ENCODE results near the gene CMC1.
"Not testable (repeated sequence)": the region's sequence is repeated elsewhere in the genome, so short reads cannot be mapped to it uniquely, and the experiment has no call there.

Gene CMC1

GRCh38 chr3:28244491-28244890 is 3.1 kb downstream of the CMC1 start:
- DNase-seq (ENCODE audit: low spot score) = no peak

GRCh38 chr3:28247286-28247685 is 5.9 kb downstream of the CMC1 start:
- no peak for DNase-seq (ENCODE audit: low spot score)

DNA sequence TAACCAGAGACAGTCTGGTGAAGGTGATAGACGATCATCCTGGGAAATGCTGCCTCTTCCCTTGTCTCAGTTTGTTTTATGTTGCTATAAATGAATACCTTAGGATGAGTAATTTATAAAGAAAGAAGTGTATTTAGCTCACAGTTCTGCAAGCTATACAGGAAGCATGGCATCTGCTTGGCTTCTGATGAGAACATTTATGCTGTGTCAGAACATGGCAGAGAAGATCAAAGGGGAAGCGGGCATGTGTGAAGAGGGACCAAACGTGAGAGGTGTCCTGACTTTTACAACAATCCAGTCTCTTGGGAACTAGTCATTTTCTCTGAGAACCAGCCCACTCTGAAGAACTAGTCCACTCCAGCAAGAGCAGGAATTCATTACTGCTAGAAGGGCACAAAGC is 9.6 kb downstream of the CMC1 start:
- no peak for DNase-seq (ENCODE audit: low spot score)

DNA sequence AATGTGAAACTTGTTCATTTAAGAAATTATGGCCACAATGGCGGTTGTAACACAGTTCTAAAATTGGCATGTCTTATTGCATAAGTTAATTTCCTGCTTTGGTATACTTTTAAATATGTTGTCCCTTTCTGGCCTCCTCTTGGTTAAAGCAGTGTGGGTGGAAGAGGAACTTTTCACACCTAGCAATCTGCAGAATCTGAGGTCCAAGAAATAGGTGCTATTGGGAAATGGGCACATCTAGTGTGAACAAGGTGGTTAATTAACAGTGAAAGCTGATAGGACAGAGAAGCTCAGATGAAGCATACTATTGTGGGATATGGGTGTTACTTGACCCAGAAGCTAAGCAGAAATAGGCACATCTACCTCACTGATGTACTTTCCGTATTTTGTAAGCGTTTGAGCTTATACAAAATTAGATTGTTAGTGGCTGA is 10.6 kb downstream of the CMC1 start:
- DNase-seq (ENCODE audit: low spot score) = no peak

- no peak for DNase-seq (ENCODE audit: low spot score)
Measured at GRCh38 chr3:28253040-28253715, 11.8 kb downstream of the CMC1 start.

- DNase-seq (ENCODE audit: low spot score) = no peak
Measured at GRCh38 chr3:28262001-28262400, 20.6 kb downstream of the CMC1 start.

DNA sequence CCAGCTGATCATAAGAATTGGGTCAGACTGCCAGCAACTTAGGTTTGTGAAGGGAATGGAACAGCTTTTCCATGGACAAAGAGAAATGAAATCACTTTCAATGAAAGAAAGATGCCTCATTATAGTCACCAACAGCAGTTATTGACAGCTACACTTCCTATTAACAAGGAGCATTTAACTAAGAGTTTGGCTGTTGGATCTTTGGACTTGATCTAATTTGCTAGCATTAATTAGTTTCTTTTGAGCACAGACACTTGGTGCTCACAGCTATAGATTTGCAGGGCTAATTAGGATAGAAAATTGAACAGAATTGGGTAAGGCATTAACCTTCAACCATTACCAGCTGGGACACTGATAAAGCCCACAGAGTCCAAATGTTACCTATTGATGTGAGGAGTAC is 24.2 kb downstream of the CMC1 start:
- no peak for DNase-seq (ENCODE audit: low spot score)

GRCh38 chr3:28267984-28268849 is 26.8 kb downstream of the CMC1 start:
- no peak for DNase-seq (ENCODE audit: low spot score)

- DNase-seq (ENCODE audit: low spot score) = no peak
Measured at GRCh38 chr3:28268989-28269388, 27.6 kb downstream of the CMC1 start.

- DNase-seq (ENCODE audit: low spot score) = not testable (repeated sequence)
Measured at GRCh38 chr3:28269884-28270283, 28.5 kb downstream of the CMC1 start.

- no peak for DNase-seq (ENCODE audit: low spot score)
Measured at GRCh38 chr3:28273837-28274236, 32.4 kb downstream of the CMC1 start.

GRCh38 chr3:28278918-28279317 is 37.5 kb downstream of the CMC1 start:
- no peak for DNase-seq (ENCODE audit: low spot score)

DNA sequence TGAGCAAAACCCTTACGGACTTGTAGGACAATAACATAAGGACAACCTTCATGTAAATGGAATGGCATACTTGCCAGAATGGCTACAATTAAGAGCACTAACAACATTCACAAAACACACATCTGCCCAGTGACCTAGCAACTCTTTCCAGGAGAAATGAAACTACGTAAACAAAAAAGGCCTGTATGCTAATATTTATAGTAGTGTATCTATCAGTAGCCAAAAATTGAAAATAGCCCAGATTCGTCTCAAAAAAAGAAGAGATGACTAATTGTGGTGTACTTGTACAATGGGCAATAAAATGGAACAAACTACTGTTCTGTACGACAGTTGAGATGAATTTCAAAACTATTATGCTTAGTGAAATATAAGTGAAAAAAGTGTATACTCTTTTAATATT is 38.4 kb downstream of the CMC1 start:
- DNase-seq (ENCODE audit: low spot score) = no peak

GRCh38 chr3:28280781-28281180 is 39.4 kb downstream of the CMC1 start:
- DNase-seq (ENCODE audit: low spot score) = no peak

DNA sequence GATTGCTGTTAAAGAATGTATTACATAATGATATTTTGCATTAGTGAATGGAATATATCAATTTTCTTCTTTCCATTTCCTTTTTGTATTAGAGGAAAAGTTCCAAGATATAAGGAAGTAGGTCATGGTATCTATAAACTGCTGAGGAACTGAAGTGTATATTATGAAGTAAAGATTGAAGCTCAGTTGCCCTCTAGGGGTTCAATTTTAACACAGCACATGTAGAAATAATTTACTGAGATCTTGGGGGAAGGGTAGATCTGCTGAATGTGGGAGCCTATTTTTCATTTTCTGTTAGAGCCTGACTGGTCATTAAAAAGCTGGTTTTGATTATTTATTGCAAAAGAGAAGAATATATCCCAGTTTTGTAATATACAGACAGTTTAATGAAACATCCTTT is 45.2 kb downstream of the CMC1 start:
- DNase-seq (ENCODE audit: low spot score) = peak; percentile 50

- DNase-seq (ENCODE audit: low spot score) = no peak
Measured at GRCh38 chr3:28287046-28287445, 45.6 kb downstream of the CMC1 start.

DNA sequence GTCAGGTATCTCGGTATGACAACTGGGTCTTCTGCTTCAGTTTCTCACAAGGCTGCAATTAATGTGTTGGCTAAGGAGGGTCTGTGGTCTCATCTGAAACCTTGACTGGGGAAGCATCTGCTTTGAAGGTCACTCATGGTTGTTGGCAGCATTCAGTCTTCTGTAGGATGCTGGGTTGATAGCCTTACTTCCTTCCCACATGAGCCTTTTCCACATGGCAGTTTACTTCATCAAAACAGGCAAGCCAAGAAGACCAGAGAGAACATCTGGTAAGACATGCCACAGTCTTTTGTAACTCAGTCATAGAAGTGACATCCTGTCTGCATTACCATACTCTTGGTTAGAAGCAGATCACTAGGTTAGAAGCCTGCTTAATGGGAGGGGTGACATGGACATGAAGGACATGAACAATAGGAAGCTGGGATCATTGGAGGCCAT is 49.5 kb downstream of the CMC1 start:
- no peak for DNase-seq (ENCODE audit: low spot score)

DNA sequence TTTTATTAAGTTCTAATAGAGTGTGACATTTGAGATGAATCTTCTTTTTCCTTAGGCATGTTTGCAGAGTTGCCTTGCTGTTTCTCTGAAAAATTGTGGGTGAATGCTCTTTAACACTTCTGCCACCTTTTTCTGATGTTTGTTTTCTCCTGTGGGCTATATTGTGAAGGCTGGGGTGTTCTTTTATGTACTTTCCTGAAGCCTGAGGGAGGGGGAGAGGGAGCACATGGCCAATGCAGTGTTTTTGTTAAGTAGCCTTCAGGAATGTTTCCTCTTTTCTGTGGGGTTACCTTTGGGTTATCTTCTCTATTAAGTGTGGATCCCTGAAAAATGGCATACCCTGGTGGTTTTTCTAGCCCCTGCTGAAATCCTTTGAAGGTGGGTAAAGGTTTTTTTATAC is 50.2 kb downstream of the CMC1 start:
- no peak for DNase-seq (ENCODE audit: low spot score)

GRCh38 chr3:28292622-28293021 is 51.2 kb downstream of the CMC1 start:
- no peak for DNase-seq (ENCODE audit: low spot score)

DNA sequence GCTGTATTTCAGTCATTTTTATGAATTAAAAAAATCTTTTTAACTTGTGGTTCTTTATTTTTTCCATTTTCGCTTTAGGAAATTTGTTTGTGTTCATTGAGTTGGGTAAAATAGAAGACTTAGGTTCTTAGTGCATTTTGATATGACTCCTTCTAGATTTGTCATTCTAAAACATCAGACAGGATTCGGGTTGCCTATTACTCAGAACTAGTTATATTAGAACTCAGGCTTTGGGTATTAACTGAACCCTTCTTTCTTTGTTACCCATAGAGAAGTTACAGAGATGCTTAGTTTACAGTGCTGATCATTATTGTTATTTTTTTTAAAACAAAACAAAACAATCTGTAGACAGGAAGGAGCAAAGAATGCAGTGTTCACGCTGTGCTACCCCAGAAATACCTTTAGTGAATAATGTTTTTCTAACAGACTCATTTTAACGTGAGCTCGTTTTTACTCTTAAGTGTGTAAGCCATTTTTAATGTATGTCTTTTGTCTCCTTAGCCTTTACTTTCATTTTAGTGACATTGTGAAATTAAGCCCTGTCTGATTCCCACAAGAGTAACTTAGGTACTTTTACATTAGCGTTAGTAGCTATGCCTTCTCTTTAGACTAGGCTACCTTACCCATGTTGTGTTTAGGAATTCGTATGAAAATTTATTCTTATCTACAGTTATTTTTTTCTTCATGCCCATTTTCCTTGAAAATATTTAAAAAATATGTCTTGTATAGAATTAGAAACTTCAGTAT is 53.4 kb downstream of the CMC1 start:
- DNase-seq (ENCODE audit: low spot score) = no peak

DNA sequence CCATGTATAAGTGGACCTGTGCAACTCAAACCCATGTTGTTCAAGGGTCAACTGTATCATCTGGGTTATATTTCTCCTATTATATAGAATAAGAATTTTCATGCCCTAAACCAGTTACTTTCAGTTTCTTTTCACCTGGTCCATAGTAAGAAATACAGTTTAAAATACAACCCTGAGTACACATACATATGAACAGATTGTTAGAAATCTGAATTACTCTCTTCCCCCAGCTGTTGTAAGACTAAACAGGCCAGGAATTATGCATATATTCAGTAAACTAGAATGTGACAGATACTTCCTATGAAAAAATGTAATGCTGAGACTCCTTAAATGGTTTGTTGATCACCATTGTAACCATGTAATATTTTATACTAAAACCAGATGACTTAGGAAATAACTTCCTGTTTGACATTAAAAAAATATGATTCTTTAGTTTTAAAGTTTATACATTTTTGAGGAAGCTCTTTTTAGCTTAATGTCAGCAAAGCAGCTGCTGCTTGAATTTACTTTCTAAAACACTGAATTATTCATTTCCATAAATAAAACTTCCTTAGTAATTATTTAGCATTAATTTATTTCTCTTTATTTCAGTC is 54.6 kb downstream of the CMC1 start:
- DNase-seq (ENCODE audit: low spot score) = peak; percentile 8

GRCh38 chr3:28299705-28300104 is 58.3 kb downstream of the CMC1 start:
- no peak for DNase-seq (ENCODE audit: low spot score)
